EH (cell line): ENCODE measurements around the gene EXOC6B.
"Not testable (repeated sequence)": the region's sequence is repeated elsewhere in the genome, so short reads cannot be mapped to it uniquely, and the experiment has no call there.

ENCODE experiments used
- DNase-seq: peaks from one replicate; pipeline ENCODE4 v3.0.0-alpha.2; 2015; ENCODE audit warnings: low read depth

The EXOC6B gene

DNA sequence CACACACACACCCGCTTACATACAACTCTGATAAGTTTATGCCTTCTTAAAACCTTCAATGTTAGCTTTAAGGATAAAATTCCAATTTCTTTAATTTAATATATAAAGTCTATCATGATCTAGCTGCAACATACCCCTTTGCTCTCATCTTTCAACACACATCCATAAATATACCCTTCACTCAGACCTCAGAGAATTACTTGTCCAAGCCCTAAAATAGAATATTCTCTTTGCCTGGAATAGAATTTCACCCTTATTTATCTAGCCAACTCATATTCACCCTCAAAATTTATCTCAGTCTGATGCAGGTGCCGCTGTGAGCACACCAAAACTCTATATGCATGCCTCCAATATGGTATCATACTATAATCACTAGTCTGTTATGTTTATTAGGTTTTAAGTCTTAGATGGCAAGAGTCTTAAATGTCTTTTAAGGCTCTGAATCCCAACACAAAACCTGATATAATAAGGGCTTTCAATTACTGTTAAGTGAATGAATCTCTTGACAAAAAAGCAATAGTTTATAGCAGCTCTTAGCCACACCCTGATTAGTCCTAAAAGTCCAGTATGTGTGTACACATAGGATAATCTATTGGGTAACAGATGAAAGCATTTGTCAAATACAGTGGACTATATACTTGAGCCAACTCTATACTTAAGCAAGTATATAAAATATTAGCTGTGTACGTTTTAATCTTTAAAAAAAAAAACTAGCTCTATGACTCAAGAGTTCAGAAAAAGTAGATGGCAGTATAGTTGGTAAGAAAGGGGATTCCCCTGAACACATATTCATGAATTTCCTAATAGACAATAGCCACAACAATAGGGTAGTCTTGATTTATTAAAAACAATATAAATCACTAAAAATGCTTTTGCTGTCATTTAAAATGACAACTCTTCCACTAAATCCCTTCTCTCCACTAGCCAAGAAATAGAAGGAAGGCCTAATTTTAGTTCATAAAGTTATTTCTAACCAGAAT lies 144.5 kb downstream of the EXOC6B start:
- no peak for DNase-seq

DNA sequence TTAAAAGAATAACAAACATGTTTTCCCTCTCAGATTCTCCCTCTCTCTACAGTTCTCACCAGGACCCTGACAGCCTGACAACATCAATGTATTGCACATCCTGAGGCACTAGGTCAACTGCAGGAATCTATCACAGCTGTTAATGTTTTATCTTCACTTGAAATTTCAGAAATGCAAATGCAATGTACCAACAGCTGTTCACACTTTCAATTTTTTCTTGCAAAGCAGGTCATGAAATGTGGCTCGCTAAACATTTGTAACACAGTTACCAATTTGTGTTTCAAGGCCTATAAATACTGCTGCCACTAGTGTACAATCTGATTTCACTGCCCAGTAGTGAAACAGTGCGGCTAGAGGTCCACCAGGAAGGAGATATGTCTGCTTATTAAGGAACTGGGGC lies 147.8 kb downstream of the EXOC6B start:
- DNase-seq, result peak; percentile 33

DNA sequence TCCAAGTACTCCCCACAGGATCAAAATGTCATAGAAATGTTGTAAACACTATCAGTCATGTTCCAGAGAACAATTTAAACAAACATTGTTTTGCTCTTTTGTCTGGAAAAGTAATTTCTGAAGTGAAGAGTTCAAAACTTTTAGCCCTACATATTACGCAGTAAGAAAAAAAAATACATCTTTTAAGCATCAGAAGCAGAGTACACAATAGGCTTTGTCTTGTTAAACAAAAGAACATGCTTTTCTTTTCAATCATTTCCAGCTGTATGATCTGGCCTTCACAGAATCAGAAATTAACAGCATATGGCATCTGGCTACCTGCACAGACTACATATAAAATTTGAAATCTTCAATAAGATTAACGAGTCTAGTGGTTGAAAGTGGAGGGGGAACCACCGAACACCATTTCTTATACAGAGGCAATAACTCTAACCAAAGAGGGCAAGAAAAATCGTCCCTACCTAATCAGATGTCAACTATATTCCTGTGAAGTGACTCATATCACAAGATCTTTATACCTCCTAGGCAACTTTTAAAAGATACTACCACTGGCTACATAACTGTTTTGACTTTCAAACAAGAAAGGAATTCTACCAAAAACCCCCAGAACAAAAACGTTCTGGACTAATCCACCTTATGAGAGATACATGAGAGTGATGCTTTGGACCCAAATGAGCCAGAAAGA lies 149.3 kb downstream of the EXOC6B start:
- DNase-seq, result peak; percentile 41

DNA sequence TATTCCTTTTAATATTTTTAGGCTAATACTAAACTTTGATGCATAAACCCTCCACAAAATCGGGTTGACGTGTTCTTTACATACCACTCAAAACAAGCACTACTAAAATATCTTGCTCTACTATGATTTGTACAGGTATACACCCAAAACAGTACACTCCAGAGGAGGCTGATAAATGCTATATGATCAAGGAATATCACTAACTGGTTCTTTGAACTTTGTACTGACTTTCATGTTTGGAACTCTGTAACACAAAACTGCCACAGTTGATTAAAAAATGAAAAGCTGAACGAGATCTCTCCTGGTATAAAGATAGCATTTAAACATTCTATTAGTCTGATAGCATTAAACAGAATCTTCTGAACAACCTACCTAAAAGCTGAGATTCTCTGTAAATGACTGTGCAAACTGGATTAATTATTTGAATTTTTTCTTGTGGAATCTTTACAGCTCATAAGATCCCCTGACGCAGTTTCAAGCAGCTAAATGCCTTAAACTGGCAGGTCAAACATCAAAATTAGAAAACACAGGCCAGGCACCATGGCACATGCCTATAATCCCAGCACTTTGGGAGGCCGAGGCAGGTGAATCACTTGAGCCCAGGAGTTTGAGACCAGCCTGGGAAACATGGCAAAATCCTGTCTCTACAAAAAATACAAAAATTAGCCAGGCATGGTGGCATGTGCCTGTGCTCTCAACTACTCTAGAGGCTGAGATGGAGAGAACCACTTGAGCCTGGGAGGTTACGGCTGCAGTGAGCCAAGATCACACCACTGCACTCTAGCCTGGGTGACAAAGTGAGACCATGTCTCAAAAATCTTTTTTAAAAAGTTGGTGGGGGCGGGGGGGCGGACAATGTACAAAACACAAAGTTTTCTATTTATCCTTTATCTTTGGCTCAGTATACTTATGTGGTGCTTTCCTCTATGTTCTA lies 150.6 kb downstream of the EXOC6B start:
- DNase-seq, result no peak

DNA sequence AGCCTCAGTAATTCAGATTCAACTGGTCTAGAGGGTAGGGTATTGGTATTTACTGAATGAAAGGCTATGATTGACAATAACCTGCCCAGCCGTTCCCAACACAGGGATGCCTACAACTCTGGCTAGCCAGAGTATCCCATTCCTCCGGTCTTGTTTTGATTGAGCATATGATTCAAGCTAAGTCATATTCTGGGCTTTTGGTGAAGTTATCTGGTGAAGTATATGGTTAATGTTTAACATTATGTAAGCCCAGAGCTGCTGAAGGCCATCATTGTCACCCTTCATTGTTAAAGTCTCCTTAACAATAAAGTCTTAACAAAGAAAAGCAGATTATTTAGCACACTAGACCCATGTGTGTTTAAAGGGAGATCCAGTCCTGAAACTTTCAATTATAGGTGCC lies 152.6 kb downstream of the EXOC6B start:
- no peak for DNase-seq

DNA sequence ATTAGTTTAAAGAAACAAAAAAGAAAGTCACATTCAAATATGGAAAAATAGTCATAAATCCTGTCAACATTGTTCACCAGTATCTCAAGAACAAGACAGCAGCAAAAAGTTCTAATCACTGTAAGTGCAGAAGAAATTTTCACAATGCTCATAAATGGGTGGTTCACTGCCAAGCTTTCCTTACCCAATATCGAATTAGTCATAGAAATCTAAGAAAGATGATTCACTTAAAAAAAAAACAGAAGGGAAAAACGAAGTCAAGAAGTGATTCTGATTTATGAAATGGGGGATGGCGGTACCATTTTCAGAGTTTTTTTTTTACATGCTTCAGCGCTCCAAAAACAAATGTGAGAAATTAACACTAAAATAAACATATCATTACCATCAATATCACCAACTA lies 156.7 kb downstream of the EXOC6B start:
- peak; percentile 76 for DNase-seq

DNA sequence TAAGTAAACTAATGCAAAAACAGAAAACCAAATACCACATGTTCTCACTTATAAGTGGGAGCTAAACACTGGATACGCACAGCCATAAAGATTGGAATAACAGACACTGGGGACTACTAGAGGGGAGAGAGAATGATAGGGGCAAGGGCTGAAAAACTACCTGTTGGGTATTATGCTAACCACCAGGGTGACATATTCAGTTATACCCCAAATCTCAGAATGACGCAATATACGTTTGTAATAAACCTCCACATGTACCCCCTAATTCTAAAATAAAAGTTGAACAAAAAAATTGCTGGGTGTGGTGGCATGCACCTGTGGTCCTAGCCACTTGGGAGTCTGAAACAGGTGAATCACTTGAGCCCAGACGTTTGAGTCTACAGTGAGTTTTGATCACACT lies 157.2 kb downstream of the EXOC6B start:
- DNase-seq, result no peak

DNA sequence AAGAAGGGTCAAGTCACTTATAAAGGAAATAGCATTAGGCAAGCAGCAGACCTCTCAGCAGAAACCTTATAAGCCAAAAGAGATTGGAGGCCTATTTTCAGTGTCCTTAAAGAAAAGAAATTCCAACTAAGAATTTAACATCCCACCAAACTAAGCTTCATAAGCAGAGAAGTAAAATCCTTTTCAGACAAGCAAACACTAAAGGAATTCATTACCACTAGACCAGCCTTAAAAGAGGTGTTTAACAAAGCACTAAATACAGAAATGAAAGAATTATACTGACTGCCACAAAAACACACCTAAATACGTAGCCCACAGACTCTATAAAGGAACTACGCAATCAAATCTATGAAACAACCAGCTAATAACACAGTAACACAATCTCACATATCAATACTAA lies 160.4 kb downstream of the EXOC6B start:
- no peak for DNase-seq

DNA sequence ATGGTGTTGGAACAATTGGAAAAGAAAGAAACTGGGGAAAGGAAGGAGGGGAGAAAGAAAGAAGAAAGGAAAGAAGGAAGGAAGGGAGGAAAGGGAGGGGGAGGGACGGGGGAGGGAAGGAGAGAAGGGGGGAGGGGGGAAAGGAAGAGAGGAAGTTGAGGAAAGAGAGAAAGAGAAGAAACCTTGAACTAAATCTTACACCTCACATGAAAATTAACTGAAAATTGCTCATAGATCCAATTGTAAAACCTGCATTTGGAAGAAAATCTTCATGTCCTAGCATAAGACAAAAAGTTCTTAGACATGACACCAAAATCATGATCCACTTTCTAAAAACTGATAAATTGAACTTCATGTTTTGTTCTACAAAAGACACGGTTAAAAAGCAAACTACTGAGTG lies 163.8 kb downstream of the EXOC6B start:
- no peak for DNase-seq

DNA sequence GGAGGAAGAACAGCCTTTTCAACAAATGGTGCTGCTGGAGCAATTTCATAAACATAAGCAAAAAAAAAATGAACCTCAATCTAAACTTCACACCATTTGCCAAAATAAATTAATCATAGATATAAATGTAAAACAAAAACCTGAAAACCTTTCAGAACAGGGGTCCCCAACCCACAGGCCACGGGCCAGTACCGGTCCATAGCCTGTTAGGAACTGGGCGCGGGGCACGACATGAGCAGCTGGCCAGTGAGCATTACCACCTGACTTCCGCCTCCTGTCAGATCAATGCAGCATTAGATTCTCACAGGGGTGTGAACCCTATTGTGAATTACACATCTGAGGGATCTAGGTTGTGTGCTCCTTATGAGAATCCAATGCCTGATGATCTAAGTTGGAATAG lies 176.0 kb downstream of the EXOC6B start:
- DNase-seq, result no peak

DNA sequence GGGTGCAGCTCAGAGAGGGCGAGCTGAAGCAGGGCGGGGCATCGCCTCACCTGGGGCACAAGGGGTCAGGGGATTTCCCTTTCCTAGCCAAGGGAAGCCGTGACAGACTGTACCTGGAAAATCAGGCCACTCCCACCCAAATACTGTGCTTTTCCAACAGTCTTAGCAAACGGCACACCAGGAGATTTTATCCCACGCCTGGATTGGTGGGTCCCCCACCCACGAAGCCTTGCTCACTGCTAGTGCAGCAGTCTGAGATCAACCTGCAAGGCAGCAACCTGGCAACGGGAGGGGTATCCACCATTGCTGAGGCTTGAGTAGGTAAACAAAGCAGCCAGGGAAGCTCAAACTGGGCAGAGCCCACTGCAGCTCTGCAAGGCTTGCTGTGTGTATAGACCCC lies 184.6 kb downstream of the EXOC6B start:
- not testable (repeated sequence) for DNase-seq

DNA sequence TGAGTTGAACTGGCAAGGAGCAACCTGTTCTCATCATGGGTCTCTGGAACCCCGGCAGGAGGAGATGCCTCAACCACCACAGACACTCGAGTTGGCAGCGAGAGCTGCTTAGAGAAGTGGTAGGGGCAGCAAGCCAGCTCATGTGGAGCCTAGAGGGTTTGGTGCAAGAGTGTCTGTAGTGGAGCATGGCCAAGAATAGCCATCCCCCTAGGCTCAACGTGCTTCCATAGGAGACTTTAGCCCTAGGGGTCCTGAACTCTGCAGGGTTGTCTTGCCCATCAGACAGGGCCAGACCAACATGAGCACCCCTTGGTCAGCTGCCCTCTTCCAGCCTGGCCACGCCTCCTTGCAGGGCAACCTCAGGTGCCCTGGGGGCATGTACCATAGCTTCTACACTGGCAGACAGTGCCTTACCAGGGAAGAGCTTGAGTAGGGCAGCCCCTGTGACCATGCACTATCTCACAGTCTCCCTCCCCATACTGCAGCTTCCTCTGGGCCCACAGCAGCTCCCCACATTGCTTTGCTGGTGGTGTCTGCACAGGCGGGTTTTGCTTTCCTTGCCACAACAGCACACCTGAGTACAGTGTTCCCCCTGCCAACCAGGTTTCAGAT lies 187.1 kb downstream of the EXOC6B start:
- DNase-seq, result no peak

DNA sequence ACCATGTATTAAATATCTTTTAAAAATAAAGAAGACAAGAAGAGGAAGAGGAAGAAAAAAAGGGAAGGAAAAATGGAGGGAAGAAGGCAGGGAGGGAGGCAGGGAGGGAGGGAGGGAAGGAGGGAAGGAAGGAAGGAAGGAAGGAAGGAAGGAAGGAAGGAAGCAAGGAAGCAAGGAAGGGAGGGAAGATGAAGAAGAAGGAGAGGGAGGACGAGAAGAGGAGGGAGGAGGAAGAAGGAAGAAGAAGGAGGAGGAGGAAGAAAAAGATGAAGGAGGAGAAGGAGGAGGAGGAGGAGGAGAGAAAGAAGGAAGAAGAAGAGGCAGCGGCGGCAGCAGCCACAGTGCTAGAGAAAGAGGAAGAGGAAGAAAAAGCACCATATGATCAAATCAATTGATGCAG lies 189.6 kb downstream of the EXOC6B start:
- DNase-seq, result no peak

DNA sequence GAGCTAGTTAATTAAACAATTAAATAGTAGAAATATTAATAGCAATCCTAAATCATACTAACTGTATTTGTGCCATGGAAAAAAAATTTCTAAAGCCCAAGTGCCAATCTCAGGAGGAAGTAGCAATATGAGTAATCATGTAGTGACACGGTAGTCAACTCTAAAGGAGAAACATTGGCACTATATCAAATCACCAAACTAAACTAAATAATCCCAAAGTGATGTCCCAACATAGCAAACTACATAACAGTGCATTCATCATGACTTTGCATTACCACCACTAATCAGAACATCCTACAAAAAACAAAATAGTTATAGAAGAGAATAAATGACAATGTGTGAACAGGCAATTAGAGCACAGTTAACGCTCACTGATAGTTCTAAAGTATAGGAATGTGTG lies 195.1 kb downstream of the EXOC6B start:
- DNase-seq, result peak; percentile 46

DNA sequence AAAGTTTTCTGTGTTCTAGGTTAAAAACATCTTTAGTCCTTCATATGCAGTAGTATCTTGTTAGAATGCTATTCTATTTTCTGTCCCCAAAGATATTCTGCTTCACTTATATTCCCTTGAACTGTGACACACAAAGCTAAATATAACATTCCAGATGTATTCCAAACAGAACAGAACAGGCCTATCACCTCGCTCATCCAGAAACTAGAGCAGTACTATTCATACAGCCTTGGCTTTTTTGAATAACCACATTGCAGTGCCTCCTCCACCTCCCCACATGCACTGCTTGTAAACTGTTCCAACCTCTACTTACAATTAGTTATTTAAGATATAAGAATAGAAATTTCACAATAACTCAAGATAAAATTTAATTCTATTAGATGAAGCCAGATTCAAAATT lies 196.8 kb downstream of the EXOC6B start:
- DNase-seq, result no peak

DNA sequence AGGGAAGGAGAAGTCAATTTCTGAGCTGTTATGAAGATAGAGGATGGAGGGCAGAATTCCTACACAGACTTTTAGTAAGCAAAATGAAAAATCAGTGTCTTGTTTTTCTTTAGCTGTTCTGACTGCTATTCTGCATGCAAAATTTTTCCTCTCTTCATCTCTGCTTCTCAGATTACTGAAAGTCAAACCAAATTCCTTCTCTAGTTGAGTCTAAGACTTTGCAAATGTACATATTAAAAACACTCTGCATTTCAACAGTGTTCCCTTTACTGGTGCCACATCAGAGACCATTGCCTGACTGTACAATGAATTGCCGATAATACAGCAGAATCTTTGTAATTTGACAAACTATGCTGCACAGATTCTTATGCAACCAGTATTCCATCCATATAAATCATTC lies 198.8 kb downstream of the EXOC6B start:
- DNase-seq, result no peak

DNA sequence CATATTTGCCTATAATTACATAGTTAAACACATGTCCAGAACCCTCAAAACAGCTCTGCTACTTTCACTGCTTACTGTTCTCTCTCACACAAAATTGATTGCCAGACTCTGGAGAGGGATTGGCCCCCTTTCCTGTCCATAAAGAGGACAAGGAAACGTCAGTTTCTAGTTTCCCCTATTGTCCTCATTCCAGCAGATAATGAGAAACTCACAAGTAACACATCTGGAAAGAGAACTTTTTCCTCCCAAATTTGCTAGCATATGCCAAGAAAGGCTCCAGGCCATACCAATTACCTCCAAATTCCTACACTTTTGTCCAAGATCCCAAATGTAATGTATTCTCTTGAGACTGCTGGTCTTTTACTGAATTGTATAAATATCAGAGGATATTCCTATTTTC lies 200.5 kb downstream of the EXOC6B start:
- DNase-seq, result no peak

DNA sequence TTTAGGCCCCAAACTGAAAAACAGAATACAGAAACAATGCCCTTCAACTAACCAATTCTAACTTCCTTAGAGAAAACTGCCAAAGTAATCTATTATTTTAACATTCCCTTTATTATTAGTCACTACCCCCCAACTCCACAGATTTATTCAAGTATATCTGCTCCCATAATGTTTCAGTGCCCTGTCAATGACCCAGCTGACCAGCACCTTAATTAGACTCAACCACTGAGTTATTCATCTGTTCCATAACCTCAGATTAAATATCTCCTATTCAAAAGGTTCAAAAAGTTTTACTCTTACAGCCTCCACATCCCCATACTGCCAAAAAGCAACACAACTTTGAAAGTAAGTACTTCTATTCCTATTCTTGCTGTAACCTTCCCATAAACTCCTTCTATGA lies 202.4 kb downstream of the EXOC6B start:
- no peak for DNase-seq

DNA sequence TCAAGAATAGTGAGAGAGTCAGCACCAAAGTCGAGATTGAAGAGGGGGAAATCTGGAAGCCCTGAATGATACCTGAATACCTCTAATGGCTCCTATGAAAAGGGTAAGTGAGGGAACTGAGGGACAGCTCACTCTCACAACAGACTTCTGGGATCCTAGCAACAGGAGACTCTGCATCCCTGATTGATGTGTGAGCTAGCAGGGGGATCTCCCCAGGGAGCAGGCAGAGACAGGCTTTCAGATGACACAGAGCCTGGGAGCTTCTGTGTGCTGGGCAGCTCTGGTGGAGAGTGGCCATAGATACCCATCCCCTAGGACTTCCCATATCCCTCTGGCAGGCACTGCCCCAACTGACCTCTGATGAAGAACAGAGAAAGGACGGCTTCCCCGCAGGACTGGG lies 206.2 kb downstream of the EXOC6B start:
- peak; percentile 7 for DNase-seq

DNA sequence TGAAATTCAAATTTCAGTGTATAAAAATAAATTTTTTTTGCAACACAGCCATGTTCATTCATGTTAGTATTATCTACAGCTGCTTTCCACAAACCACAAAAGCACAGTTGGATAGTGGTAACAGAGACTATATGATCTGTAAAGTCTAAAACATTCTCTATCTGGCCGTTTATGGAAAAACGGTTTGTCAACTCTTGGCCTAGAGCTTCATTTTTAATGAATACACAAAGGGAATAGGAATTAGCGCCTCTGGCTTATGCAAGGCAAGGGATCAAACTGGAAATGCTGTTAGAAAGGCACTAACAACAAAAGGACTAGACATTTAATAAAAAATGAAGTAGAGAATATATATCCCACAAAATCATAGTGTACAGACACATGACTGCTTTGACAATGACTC lies 211.9 kb downstream of the EXOC6B start:
- DNase-seq, result no peak

DNA sequence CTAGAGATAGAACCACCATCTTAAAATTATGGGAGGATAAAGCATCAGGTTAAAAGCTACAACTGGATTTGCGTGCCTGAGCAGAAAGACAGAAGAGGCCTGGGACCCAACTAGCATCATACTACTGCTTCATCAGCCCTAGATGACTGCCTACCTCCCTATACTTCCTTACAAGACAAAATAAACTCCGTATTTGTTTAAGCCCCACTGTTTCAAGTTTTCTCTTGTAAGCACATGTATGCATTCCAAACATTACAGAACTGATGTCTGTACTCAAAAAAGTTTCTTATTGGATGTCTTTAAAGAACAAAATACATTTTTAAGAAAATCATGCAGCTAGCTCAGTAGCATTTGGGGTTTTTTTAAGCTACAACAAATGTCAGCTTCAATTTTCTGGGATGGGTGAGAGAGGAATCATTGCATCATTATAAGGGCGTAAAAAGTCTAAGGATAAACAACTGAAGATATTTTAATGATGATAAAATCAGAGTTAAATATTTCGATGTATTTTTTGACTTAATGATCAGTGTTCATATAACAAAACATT lies 213.1 kb downstream of the EXOC6B start:
- DNase-seq, result peak; percentile 62

DNA sequence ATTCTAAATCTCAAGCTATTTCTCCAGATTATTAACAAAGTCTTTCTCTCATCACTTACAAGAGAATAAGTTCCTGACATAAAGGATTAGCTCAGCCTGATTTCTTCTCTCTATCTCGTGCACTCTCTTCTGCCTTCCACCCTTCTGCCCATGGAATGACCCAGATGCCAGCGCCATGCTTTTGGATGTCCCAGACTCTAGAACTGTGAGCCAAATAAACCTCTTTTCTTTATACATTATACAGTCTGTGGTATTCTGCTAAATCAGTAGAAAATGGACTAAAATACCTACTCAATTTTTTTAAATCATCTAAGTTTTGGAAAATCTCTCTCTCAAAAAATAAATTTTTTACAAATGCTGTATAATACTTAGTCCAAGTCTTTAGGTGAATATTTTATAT lies 218.6 kb downstream of the EXOC6B start:
- DNase-seq, result no peak
